Fibroblast of skin of back (primary cell): ENCODE results near the gene HSPA1A.
"Not testable (repeated sequence)": the region's sequence is repeated elsewhere in the genome, so short reads cannot be mapped to it uniquely, and the experiment has no call there.

Experiments
- DNase-seq: peaks from one replicate; pipeline ENCODE4 v3.0.0-alpha.2; 2013

Gene HSPA1A

GRCh38 chr6:31811645-31812044 is 3.7 kb upstream of the HSPA1A start:
- DNase-seq: no peak

GRCh38 chr6:31813465-31813849 is 1.9 kb upstream of the HSPA1A start:
- no peak for DNase-seq

GRCh38 chr6:31814677-31815024 is 692 bp upstream of the HSPA1A start:
- peak; percentile 99 for DNase-seq

- not testable (repeated sequence) for DNase-seq
These were observed 2.0 kb downstream of the HSPA1A start for GRCh38 chr6:31817133-31817928.

- DNase-seq: not testable (repeated sequence)
These were observed 2.7 kb downstream of the HSPA1A start for GRCh38 chr6:31817929-31818511.

DNA sequence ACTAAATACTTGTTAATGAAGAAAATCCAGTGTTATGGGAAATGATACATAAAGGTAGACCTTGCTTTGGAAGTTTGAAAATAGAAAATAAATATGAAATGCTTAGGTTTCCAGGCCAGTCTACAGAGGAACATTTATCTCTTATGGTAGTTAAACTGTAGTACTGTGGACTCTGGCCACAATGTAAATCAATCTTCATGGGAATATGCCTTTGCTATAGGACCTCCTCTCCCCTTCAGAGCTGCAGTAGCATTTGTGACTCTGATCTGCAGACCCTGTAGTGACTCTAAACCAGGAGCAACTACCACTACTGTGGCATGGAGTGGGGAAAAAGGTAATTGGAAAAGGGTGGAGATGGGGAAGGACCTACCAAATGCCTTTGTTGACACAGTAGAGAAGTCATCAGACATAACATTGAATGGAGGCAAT is 4.5 kb downstream of the HSPA1A start:
- no peak for DNase-seq

GRCh38 chr6:31820399-31820798 is 5.1 kb downstream of the HSPA1A start:
- not testable (repeated sequence) for DNase-seq

- DNase-seq: peak; percentile 49
These were observed 6.1 kb downstream of the HSPA1A start for GRCh38 chr6:31821301-31822035.

DNA sequence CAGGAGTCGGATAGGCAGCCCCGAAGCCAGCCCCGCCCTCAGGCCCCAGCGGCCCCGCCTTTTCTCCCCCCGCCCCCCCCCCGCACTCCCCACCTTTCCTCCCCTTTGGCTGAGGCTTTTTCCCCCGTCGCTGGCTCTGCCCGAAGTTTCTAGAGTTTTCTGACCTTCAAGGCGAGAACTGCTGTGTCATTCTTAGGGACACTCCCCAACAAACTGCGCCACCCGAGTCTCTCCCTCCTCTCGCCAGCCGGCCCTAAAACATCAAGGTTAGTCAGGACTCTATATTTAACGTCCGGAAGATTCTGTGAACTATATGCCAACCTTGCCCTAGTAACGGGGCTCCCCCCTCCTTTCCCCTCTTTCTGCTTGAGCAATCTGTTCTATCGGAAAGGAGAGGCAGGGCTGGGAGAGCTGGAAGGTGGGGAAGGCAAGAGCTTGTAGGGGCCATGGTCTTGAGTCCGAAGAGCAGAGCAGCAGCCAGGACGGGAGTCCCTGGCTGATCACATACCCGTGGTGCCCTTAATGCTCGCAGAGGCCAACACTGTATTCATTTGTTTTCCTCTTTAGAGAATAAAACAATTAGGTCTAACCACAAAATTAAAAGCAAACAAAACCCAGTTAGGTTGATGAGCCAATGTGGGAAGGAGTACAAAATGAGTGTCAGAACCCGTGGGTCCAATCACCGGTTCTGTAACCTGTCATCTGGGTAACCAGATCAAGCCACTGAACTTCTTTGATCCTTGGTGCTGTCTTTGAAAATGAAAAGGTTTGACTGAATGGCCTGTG is 6.9 kb downstream of the HSPA1A start:
- DNase-seq: peak; percentile 87

GRCh38 chr6:31823592-31824196 is 8.4 kb downstream of the HSPA1A start:
- not testable (repeated sequence) for DNase-seq

DNA sequence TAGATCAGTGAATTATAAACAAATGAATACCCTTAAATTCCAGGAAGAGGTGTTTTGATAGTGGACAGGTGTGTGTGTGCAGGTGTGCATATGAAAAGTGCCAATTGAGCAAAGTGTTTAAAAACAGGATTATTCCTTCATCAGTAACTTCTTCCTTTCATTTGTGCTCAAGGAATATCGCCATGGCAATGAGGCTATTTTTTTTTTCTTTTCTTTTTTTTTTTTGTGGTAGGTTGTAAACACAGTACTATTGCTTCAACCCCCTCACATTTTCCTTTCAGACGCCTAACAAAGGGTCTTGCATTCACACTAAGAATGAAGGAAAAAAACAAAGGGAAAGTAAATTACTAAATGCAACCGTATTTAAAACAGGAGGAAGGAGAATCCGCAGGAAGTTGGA is 10.2 kb downstream of the HSPA1A start:
- no peak for DNase-seq

GRCh38 chr6:31826793-31827285 is 11.5 kb downstream of the HSPA1A start:
- peak; percentile 79 for DNase-seq

- peak; percentile 100 for DNase-seq
These were observed 12.1 kb downstream of the HSPA1A start, which contains the start of gene HSPA1B for GRCh38 chr6:31827286-31828079. TSS of gene HSPA1B (plus strand) at chr6:31827738. CDS start at chr6:31827951, 213 bp downstream.

DNA sequence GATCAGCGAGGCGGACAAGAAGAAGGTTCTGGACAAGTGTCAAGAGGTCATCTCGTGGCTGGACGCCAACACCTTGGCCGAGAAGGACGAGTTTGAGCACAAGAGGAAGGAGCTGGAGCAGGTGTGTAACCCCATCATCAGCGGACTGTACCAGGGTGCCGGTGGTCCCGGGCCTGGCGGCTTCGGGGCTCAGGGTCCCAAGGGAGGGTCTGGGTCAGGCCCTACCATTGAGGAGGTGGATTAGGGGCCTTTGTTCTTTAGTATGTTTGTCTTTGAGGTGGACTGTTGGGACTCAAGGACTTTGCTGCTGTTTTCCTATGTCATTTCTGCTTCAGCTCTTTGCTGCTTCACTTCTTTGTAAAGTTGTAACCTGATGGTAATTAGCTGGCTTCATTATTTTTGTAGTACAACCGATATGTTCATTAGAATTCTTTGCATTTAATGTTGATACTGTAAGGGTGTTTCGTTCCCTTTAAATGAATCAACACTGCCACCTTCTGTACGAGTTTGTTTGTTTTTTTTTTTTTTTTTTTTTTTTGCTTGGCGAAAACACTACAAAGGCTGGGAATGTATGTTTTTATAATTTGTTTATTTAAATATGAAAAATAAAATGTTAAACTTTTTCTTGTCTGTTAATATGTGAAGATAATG is 14.4 kb downstream of the HSPA1A start:
- DNase-seq: peak; percentile 58

- no peak for DNase-seq
These were observed 15.6 kb downstream of the HSPA1A start for GRCh38 chr6:31830886-31831335.

DNA sequence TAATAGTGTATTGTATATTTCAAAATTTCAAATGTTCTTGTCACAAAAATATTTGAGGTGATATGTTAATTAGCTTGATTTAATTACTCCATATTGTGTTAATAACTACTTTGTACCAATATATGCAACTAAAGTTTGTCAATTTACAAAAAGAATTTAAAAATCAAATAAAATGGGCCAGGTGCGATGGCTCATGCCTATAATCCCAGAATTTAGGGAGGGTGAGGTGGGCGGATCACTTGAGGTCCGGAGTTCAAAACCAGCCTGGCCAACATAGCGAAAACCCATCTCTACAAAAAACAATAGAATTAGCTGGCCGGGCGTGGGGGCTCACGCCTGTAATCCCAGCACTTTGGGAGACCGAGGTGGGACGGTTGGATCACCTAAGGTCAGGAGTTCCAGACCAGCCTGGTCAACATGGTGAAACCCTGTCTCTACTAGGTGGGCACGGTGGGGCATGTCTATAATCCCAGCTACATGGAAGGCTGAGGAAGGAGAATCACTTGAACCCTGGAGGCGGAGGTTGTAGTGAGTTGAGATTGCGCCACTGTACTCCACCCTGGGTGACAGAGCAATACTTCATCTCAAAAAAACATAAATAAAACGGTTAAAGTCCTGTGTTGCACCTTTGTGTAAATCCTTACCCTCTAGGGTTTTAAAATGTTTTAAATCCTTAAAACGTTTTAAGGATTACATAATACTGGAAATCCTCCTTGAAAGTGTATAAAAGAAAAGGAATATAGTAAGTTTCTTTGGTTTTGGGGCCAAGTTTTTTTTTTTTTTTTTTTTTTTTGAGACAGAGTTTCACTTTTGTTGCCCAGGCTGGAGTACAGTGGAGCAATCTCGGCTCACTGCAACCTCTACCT is 16.2 kb downstream of the HSPA1A start:
- no peak for DNase-seq

DNA sequence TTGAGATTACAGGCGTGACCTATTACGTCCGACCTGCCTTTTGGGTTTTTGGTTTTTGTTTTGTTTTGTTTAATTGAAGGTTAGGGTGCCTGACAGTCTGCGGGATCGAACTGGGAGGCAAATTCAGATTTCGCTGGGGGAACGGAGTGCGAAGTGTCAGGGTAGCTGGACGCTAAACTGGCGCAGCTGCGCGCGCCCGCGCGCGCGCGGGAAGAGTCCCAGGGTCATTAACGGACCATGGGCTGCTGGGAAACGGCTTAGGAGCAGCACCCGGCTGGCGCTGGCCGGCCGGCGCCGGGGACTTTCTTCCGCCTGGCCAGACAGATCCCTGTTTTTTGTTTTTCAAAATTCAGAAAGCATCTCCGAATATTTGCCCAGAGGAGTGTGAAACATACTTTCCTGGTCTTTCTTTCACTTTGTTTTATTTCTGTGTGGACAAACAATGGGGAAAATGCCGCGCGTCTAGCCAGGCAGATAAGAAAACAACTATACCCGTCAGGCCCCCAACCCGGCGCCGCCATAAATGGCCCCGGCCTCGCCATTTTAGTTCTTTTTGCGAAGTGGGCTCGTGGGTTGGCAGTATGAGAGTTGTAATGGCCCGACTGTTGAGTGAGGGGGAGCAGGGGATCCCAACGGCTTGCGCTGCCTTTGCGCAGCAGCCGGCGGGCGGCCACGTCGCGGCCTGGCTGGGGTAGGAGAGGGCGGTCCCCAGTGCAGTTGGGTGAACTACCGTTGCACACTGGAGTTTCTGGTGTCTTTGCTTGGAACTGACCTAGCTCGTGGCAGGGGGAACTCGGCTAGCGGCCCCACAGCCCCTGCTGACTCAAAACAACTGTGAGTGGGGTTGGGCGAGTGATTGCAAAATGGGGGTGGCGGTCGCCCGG is 19.3 kb downstream of the HSPA1A start:
- DNase-seq: peak; percentile 87

- no peak for DNase-seq
These were observed 20.7 kb downstream of the HSPA1A start for GRCh38 chr6:31836047-31836473.
